Mammary epithelial cell (primary cell): Measurements from ENCODE around the gene SELENON.

Source experiments
- EZH2 ChIP-seq: IDR thresholded peaks from 2 replicates; pipeline ENCODE4 v1.6.1; 2012; ENCODE audit warnings: low read length, inconsistent platforms, borderline replicate concordance
- TF ChIP-seq, protein P1 (sequence below), 2 donors: IDR thresholded peaks in 1 of 2; conservative IDR thresholded peaks in 1 of 2; 2 replicates each; pipeline ENCODE4 v1.5.1; 2011 to 2012; ENCODE audit warnings: inconsistent platforms in 2 of 2, low read length in 2 of 2, mild to moderate bottlenecking in 2 of 2, control low read depth in 1 of 2, low read depth in 1 of 2; ENCODE audit not compliant: insufficient read depth in 1 of 2; ENCODE audit errors: extremely low read depth in 1 of 2

DNA sequence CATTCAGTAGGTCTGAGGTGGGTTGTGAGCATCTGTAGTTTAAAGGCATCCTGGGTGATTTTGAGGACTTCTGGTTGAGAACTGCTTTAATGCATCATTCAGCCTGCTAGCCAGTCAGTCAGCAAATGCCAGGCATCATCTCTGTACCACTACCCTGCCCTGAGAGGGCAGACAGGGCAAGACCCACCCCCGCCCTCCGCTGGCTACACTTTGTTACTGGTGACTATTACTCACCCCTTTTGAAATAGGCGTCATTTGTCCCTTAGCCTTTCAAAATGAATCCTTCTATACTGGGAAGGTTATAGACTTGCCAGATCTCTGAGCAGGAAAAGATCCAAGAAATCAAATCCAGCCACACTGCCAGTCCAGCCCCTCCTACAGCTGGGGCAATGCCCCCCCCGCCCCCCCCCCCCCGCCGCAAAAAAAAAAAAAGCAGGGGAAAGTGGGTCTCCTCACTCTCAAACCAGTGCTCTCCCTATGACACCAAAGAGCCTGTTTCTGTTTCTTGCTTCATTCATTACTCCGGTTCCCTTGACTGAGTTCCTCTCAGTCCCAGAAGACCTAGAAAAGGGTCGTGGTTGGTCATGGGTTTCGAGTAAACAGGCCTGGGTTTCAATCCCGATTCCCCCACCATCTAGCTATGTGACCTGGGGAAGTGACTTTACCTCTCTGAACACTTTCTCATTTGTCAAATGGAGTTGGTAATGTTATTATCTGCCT, 4.4 kb downstream of the SELENON start:
- TF ChIP-seq, protein P1, sequence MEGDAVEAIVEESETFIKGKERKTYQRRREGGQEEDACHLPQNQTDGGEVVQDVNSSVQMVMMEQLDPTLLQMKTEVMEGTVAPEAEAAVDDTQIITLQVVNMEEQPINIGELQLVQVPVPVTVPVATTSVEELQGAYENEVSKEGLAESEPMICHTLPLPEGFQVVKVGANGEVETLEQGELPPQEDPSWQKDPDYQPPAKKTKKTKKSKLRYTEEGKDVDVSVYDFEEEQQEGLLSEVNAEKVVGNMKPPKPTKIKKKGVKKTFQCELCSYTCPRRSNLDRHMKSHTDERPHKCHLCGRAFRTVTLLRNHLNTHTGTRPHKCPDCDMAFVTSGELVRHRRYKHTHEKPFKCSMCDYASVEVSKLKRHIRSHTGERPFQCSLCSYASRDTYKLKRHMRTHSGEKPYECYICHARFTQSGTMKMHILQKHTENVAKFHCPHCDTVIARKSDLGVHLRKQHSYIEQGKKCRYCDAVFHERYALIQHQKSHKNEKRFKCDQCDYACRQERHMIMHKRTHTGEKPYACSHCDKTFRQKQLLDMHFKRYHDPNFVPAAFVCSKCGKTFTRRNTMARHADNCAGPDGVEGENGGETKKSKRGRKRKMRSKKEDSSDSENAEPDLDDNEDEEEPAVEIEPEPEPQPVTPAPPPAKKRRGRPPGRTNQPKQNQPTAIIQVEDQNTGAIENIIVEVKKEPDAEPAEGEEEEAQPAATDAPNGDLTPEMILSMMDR (conservative IDR thresholded peaks at IDR 0.05 in 1 of 2, IDR thresholded peaks at IDR 0.05 in 1 of 2; ENCODE audit: extremely low read depth in 1 of 2, insufficient read depth in 1 of 2, low read depth in 1 of 2, low read length in 2 of 2): no peak
- no peak for TF ChIP-seq EZH2
